NCI-H2196 (cell line): ENCODE results near the gene EVI5.
"Not testable (repeated sequence)": the region's sequence is repeated elsewhere in the genome, so short reads cannot be mapped to it uniquely, and the experiment has no call there.

Source experiments
- DNase-seq: peaks from one replicate; lab custom pipeline; 2025; ENCODE audit not compliant: unreplicated experiment; lab: John Stamatoyannopoulos, UW

EVI5 gene

DNA sequence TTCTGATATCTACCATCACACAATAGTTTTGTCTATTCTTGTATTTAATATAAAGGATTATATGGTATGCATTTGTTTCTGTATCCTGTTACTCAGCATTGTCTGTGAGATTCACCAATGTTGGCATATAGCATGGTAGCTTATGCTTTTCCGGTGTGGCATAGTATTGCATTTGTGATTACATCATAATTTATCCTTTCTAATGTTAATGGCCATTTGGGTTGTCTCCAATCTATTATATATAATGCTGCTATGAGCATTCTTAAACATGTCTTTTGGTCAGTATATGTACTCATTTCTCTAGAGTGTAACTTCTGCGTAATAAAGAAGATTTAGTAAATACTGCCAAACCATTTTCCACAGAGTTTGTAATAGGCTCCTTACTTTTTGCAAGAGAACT is 257.2 kb downstream of the EVI5 start:
- DNase-seq = no peak

GRCh38 chr1:92524944-92525590 is 259.8 kb downstream of the EVI5 start:
- not testable (repeated sequence) for DNase-seq

GRCh38 chr1:92519043-92519442 is 265.9 kb downstream of the EVI5 start:
- no peak for DNase-seq

DNA sequence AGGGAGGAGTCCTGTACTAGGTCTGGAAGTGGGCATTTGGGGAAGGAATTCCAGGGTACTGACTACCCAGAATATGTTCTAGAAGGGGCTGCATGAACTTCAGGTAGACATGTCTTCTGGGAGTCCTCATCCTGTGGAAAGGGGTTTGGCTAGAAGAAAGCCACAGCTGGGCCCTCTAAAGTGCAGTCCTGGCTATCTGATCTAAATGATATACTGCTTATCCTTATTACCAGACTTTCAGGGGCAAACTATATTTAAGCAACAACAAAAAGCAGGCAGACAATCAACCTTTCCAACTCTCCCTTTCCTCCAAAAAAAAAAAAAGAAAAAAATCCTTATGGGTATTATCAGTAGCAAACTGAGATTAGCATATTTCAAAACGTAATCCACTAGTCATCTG is 268.3 kb downstream of the EVI5 start:
- no peak for DNase-seq

DNA sequence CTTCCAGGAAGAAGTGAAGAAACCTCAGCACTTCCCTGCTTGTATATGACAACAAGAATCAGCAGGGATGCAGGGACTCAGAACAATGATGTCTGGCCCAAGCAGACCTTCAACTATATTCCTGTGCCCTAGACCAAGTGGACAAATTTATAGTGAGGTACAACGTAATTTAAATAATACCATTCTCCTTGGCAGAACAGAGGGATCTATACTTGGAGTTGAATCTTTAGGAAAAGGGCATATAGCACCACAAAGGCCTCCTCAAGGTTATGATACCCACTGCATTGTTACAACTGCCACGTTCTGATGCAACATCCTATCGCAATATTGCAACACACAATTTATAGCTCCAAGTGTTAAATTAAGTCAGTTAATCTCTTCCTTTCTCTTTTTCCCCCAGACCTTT is 269.1 kb downstream of the EVI5 start:
- no peak for DNase-seq

GRCh38 chr1:92511541-92511940 is 273.4 kb downstream of the EVI5 start:
- no peak for DNase-seq

DNA sequence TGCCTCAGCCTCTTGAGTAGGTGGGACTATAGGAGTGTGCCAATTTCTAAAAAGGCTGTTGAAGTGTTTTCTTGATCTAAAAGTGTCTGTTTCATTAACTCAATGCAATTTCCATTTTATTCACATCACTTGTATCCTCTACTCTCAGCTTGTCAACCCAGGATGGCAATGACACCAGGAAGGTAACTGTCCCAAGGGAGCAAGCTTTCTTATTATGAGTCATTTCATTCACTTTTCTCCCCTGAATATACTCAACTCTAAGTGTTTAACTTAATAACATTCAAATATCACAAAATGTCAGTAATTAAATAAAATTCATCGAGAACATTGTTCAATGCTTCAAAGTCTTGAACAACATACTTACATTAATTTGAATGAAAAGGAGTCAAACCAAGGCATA is 275.3 kb downstream of the EVI5 start:
- DNase-seq = no peak

DNA sequence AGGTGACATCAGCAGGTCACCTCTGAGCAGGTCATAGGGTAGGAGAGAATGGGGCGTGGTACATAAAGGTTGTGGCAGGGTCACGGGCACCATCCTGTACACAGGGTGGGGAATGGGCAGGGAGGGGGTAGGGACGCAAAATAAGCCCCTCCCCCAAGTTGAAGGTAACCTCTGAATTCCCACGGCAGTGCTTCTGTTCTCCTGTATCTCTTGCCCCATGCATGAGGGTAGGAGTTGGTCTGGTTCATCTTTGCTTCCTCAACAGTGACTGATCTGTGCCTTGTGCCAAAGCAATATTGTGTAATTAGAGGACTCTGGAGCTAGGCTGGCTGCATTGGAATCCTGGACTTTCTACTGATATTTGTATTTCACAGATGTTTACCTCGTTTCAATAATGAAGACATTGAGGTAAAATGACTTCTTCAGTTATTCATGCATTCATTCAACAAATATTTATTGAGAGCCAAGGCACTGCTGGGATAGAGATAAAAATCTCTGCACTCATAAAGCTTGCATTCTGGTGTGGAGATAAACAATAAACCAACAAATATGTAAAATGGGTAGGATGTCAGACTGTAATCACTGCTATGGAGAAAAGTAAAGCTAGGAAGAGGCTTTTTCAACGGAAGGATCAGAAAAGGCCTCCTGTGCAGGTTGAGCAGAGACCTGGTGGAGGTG is 279.8 kb downstream of the EVI5 start:
- no peak for DNase-seq

GRCh38 chr1:92504291-92505014 is 280.5 kb downstream of the EVI5 start:
- no peak for DNase-seq

DNA sequence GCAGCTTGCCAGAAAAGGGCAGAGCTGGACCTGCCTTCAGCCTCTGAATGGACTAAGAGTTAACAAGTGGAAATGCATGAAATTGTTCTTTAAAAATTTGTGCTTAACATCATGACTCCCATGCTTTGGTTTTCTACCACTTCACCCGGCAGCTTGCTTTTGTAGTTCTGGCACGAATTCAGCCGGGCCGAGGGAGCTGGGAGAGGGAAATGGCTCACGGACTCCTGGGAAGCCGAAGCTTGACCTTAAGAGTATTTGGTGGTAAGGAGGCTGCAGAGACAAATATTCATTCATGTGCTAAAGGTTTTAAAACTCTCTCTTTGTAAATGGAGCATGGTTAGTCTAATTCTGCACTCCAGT is 281.0 kb downstream of the EVI5 start:
- no peak for DNase-seq

DNA sequence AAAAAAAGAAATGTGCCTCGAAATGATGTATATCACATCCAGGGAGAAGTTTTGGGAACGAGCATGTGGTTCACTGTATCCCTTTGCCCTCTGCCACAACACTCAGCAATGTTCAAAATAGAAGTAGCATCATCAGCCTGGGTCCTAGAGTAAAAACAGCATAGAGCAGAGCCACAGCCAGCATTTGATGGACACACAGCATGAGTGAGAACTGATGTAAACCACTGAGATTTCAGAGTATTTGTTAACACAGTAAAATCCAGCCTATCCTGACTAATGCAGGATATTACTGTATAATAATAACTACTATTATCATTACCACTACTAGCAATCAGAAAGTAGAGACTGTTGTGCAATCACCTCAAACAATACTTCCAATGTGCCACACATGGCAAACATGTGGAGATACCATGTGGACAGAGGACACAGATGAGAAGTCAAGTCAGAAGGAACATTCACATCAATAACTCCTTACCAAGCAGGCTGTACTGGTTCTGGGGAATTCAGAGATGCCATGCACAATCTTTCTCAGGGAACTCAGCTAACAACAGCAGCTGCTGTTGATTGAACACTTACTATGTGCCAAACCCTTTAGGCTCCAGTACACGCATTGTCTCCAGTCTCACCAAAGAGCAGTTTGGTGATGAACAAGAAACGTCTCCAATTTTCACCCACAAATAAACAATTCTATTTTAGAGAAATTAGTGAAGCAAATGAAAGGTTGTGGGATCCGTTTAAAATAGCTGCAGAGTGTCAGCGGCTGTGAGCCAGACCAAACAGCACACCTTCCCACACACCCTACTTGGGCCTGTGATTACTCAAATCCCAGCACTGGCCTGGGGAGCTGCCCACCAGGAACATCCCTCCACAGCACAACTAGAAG is 281.6 kb downstream of the EVI5 start:
- DNase-seq = no peak

- no peak for DNase-seq
Measured at GRCh38 chr1:92502247-92502646, 282.7 kb downstream of the EVI5 start.

- DNase-seq = no peak
Measured at GRCh38 chr1:92500552-92500951, 284.4 kb downstream of the EVI5 start.

GRCh38 chr1:92495392-92496063 is 289.4 kb downstream of the EVI5 start:
- DNase-seq = no peak

- no peak for DNase-seq
Measured at GRCh38 chr1:92494485-92495141, 290.3 kb downstream of the EVI5 start.

- DNase-seq = no peak
Measured at GRCh38 chr1:92493139-92493538, 291.8 kb downstream of the EVI5 start.

DNA sequence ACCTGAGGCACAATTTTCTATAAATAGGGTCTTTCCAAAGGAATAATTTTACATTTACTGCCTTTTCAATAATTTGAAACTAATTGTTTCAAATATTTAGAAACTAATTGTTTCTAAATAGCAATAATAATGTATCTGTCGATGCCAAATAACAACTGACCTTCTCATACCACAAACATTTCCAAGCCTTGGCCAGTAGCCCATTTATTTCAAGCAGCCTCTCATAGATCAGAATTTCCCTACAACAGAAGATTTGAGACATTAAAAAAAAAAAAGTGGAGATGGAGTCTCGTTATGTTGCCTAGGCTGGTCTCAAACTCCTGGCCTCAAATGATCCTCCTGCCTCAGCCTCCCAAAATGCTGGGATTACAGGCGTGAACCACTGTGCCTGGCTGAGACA is 296.1 kb downstream of the EVI5 start:
- DNase-seq = no peak

GRCh38 chr1:92488416-92488815 is 296.5 kb downstream of the EVI5 start:
- DNase-seq = no peak

- DNase-seq = no peak
Measured at GRCh38 chr1:92487078-92487605, 297.8 kb downstream of the EVI5 start.
